Nephron progenitor cell (in vitro differentiated cells): ENCODE measurements around the gene MTCL1.

ENCODE experiments used
- DNase-seq: peaks from one replicate; pipeline ENCODE4 v3.0.0; 2021
- H3K27ac Mint-ChIP-seq: 2 replicates; pipeline ENCODE4 v1.8.0; 2021; ENCODE audit warnings: mild to moderate bottlenecking, moderate library complexity, mixed read lengths
- H3K27me3 Mint-ChIP-seq: 2 replicates; pipeline ENCODE4 v1.8.0; 2021; ENCODE audit warnings: mild to moderate bottlenecking, low read depth, mixed read lengths; ENCODE audit not compliant: poor library complexity
- H3K36me3 Mint-ChIP-seq: 2 replicates; pipeline ENCODE4 v1.8.0; 2021; ENCODE audit warnings: low read depth, mixed read lengths
- H3K4me1 Mint-ChIP-seq: 2 replicates; pipeline ENCODE4 v1.8.0; 2021; ENCODE audit warnings: mixed read lengths
- H3K4me3 Mint-ChIP-seq: 2 replicates; pipeline ENCODE4 v1.8.0; 2021; ENCODE audit warnings: mild to moderate bottlenecking, moderate library complexity, mixed read lengths
- H3K9me3 Mint-ChIP-seq: 2 replicates; pipeline ENCODE4 v1.8.0; 2021; ENCODE audit warnings: mild to moderate bottlenecking, moderate library complexity, mixed read lengths
- TF ChIP-seq, protein P1 (sequence below): fragments of 200-600 bp; sonication (generic); IDR thresholded peaks from 2 replicates; pipeline ENCODE4 v1.5.0; 2021; ENCODE audit warnings: antibody characterized with exemption

MTCL1 gene

DNA sequence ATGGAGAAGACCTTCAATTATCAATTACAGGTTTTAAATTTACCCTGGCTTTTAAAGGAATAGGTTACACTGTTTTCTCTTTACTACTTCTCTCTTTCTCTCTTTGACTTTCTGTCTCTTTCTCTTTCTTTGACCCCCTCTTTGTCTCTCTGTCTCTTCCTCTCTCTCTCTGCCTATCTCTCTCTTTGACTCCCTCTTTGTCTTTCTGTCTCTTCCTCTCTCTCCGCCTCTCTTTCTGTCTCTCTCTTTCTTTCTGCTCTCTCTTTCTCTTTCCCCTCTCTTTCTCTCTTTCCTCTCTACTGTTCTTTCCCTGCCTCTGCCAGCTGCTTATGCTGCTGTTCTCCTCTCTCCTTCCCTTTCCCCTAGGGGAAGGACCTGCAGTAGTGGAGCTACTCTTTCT, 175.7 kb downstream of the MTCL1 start:
- DNase-seq: no peak
- H3K27ac Mint-ChIP-seq: no peak overlapping the region
- H3K27me3 Mint-ChIP-seq: no peaks in the 10 kb centered on the region
- H3K4me3 Mint-ChIP-seq: no peak overlapping the region
- peaks cover 26% of the 10 kb centered on the region for H3K9me3 Mint-ChIP-seq
- H3K36me3 Mint-ChIP-seq: peaks cover 9% of the 10 kb centered on the region
- H3K4me1 Mint-ChIP-seq: no peaks in the 10 kb centered on the region
- TF ChIP-seq, protein P1, sequence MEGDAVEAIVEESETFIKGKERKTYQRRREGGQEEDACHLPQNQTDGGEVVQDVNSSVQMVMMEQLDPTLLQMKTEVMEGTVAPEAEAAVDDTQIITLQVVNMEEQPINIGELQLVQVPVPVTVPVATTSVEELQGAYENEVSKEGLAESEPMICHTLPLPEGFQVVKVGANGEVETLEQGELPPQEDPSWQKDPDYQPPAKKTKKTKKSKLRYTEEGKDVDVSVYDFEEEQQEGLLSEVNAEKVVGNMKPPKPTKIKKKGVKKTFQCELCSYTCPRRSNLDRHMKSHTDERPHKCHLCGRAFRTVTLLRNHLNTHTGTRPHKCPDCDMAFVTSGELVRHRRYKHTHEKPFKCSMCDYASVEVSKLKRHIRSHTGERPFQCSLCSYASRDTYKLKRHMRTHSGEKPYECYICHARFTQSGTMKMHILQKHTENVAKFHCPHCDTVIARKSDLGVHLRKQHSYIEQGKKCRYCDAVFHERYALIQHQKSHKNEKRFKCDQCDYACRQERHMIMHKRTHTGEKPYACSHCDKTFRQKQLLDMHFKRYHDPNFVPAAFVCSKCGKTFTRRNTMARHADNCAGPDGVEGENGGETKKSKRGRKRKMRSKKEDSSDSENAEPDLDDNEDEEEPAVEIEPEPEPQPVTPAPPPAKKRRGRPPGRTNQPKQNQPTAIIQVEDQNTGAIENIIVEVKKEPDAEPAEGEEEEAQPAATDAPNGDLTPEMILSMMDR: no peak
